Pancreas (tissue), 10 donors: ENCODE results near the gene SELENOF. TPM values are rescaled to one million over a fixed set of nuclear protein-coding genes. Genes with fewer than 3 reads are reported as not detected.

Source experiments
- ATAC-seq, 4 donors: fragments of 200-7000 bp; cut with Tn5 transposase; one replicate each; pipeline versions ENCODE4 v1.8.0 to v1.9.1; 2020; ENCODE audit warnings: mild to moderate bottlenecking in 4 of 4, moderate library complexity in 4 of 4
- DNase-seq, 6 donors: peaks; one replicate each; pipeline ENCODE4 v3.0.0-alpha.2; 2020
- FAIRE-seq: peaks from 2 replicates; lab custom pipeline; 2012; peaks lifted over from hg19 to GRCh38; lab: Jason Lieb, UNC
- H3K27ac ChIP-seq, 4 donors: fragments of 200-600 bp; sonication (generic); 1 replicate in 3 of 4; 2 replicates in 1 of 4; pipeline versions ENCODE4 v1.5.0 to v1.8.0; 2020
- H3K27me3 ChIP-seq, 4 donors: fragments of 200-600 bp; one replicate each; pipeline ENCODE4 v1.8.0; 2021
- H3K36me3 ChIP-seq, 3 donors: fragments of 200-600 bp; sonication (generic) in 1 of 3; one replicate each; pipeline versions ENCODE4 v1.5.0 to v1.8.0; 2020 to 2021
- H3K4me1 ChIP-seq, 3 donors: fragments of 200-600 bp; one replicate each; pipeline ENCODE4 v1.8.0; 2021
- H3K4me3 ChIP-seq, 4 donors: fragments of 200-600 bp; sonication (generic) in 2 of 4; one replicate each; pipeline versions ENCODE4 v1.5.0 to v1.8.0; 2020 to 2021
- H3K9me3 ChIP-seq, 4 donors: fragments of 200-600 bp; one replicate each; pipeline ENCODE4 v1.8.0; 2021
- WGBS, 2 donors: extraction: QIAGEN DNeasy Blood & Tissue Kit; methylation state at CpG; one replicate each; pipeline ENCODE4 v1.1.7; 2013; 5-methylcytosine and 5-hydroxymethylcytosine counted together
- intact Hi-C, 3 donors: fragments of 100-400 bp; cut with DNase I; formaldehyde crosslinking; loops; one replicate each; pipeline versions ENCODE4 v1.11.1 to v1.14.2; 2022
- polyA plus RNA-seq, 2 donors: library from polyadenylated mRNA; stranded (reverse); fragments of 200-250 nt; gene quantifications; one replicate each; pipeline ENCODE4 v1.2.3, GENCODE V29; 2013
- total RNA-seq, 6 donors: library from RNA; stranded (reverse); fragmentation: NEBNext Ultra II Directional in 4 of 6; extraction: Animal tissue kit (Norgen Biotek cat#: 25700) in 4 of 6; gene quantifications; one replicate each; pipeline versions ENCODE4 v1.2.1 to v1.2.4, GENCODE V29; 2021 to 2023
- TF ChIP-seq, protein P1 (sequence below), 4 donors: fragments of 200-600 bp; sonication (generic) in 3 of 4; IDR thresholded peaks; one replicate each; pipeline versions ENCODE4 v1.5.0 to v1.8.0; 2021; ENCODE audit warnings: antibody characterized with exemption in 4 of 4
- donor health status: healthy with polysubstance abuse.
- donor health status: DM: no; HTN: no; CAD: no; lungs with moderate emphysema.
- donor health status: DM: no; HTN: no; CAD: no.
- donor health status: control.
- donor health status: control.
- donor health status: Bipolar disorder and iron deficiency.
- donor health status: DM: yes; HTN: yes; CAD: no.
- donor health status: DM: no; HTN: no; CAD: no.
- donor health status: DM: no; HTN: no; CAD: no.
- donor health status: DM: yes; HTN: yes; CAD: no.

Gene SELENOF
- total and polyA plus RNA-seq, 8 donors: 28.9 to 98.5 (median 80.1) TPM

GRCh38 chr1:86933562-86934377 lies 19.8 kb upstream of the SELENOF start:
- FAIRE-seq: no peak
- peak in 2 of 4 donors; percentile 51 to 68 for ATAC-seq
- Histone ChIP-seq H3K36me3 (no peaks in the 10 kb centered on the region), H3K27me3 (no peaks in the 10 kb centered on the region), H3K4me3 (no peak overlapping the region), H3K9me3 (no peaks in the 10 kb centered on the region), H3K4me1 (peaks cover 0 to 4% (median 4%) of the 10 kb centered on the region in 3 donors), H3K27ac (no peak overlapping the region)
- intact Hi-C loops: no loop called here
- no peak for DNase-seq
- TF ChIP-seq, protein P1, sequence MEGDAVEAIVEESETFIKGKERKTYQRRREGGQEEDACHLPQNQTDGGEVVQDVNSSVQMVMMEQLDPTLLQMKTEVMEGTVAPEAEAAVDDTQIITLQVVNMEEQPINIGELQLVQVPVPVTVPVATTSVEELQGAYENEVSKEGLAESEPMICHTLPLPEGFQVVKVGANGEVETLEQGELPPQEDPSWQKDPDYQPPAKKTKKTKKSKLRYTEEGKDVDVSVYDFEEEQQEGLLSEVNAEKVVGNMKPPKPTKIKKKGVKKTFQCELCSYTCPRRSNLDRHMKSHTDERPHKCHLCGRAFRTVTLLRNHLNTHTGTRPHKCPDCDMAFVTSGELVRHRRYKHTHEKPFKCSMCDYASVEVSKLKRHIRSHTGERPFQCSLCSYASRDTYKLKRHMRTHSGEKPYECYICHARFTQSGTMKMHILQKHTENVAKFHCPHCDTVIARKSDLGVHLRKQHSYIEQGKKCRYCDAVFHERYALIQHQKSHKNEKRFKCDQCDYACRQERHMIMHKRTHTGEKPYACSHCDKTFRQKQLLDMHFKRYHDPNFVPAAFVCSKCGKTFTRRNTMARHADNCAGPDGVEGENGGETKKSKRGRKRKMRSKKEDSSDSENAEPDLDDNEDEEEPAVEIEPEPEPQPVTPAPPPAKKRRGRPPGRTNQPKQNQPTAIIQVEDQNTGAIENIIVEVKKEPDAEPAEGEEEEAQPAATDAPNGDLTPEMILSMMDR (IDR thresholded peaks at IDR 0.05): no peak
- 49 to 54% methylated on average over 7 of the region's 7 CpGs for WGBS, 2 donors

- H3K9me3 ChIP-seq: no peaks in the 10 kb centered on the region
- no peaks in the 10 kb centered on the region for H3K27me3 ChIP-seq
- H3K4me3 ChIP-seq: no peak overlapping the region
- FAIRE-seq (no peak), DNase-seq (no peak), ATAC-seq (no peak)
- TF ChIP-seq, protein P1 (IDR thresholded peaks at IDR 0.05): no peak
- intact Hi-C loops: no loop called here
- 93 to 97% methylated on average over 3 of the region's 3 CpGs for WGBS, 2 donors
- H3K36me3 ChIP-seq: no peaks in the 10 kb centered on the region
- H3K4me1 ChIP-seq: peaks cover 0 to 11% (median 6%) of the 10 kb centered on the region in 3 donors
- H3K27ac ChIP-seq: no peak overlapping the region
Observed at GRCh38 chr1:86933051-86933450, 19.1 kb upstream of the SELENOF start.

- Histone ChIP-seq H3K27me3 (no peaks in the 10 kb centered on the region), H3K27ac (no peak overlapping the region), H3K36me3 (no peaks in the 10 kb centered on the region), H3K4me3 (no peak overlapping the region), H3K4me1 (peaks cover 0 to 12% (median 6%) of the 10 kb centered on the region in 3 donors), H3K9me3 (no peaks in the 10 kb centered on the region)
- TF ChIP-seq, protein P1 (IDR thresholded peaks at IDR 0.05): no peak
- ATAC-seq (no peak), FAIRE-seq (no peak), DNase-seq (no peak)
- intact Hi-C loops: no loop called here
- WGBS, 2 donors: 7% methylated on average over 1 of the region's 1 CpG
Observed at GRCh38 chr1:86928819-86929218, 14.9 kb upstream of the SELENOF start.

GRCh38 chr1:86926883-86927282 lies 13.0 kb upstream of the SELENOF start:
- H3K9me3 ChIP-seq: no peaks in the 10 kb centered on the region
- no peaks in the 10 kb centered on the region for H3K36me3 ChIP-seq
- intact Hi-C loops: no loop called here
- TF ChIP-seq, protein P1 (IDR thresholded peaks at IDR 0.05): no peak
- peaks cover 0 to 12% (median 6%) of the 10 kb centered on the region in 3 donors for H3K4me1 ChIP-seq
- no peak for ATAC-seq
- 98 to 100% methylated on average over 1 of the region's 1 CpG for WGBS, 2 donors
- no peak for DNase-seq
- H3K27ac ChIP-seq: no peak overlapping the region
- H3K4me3 ChIP-seq: no peak overlapping the region
- no peaks in the 10 kb centered on the region for H3K27me3 ChIP-seq
- FAIRE-seq: no peak

GRCh38 chr1:86925742-86926141 lies 11.8 kb upstream of the SELENOF start:
- ATAC-seq: no peak
- no peaks in the 10 kb centered on the region for H3K36me3 ChIP-seq
- FAIRE-seq: no peak
- no peak overlapping the region for H3K27ac ChIP-seq
- H3K4me3 ChIP-seq: no peak overlapping the region
- WGBS, 2 donors: 98 to 100% methylated on average over 1 of the region's 1 CpG
- TF ChIP-seq, protein P1 (IDR thresholded peaks at IDR 0.05): no peak
- H3K9me3 ChIP-seq: no peaks in the 10 kb centered on the region
- no peak for DNase-seq
- H3K4me1 ChIP-seq: peaks cover 0 to 12% (median 6%) of the 10 kb centered on the region in 3 donors
- intact Hi-C loops: no loop called here
- no peaks in the 10 kb centered on the region for H3K27me3 ChIP-seq
